Astrocyte (in vitro differentiated cells and primary cell): ENCODE data around the gene ZDHHC12. TPM values are rescaled to one million over a fixed set of nuclear protein-coding genes. Genes with fewer than 3 reads are reported as not detected.

Experiments used
- DNase-seq: peaks from one replicate; pipeline ENCODE4 v3.0.0-alpha.2; 2010; ENCODE audit warnings: low read depth
- FAIRE-seq: peaks from 2 replicates; lab custom pipeline; 2011; peaks lifted over from hg19 to GRCh38; lab: Jason Lieb, UNC
- H2AFZ ChIP-seq: 2 replicates; pipeline ENCODE4 v1.6.0; 2012; ENCODE audit warnings: low read depth, low read length, inconsistent platforms
- H3K27ac ChIP-seq: 2 replicates; pipeline ENCODE4 v1.5.1; 2011; ENCODE audit warnings: low read depth, low read length, inconsistent platforms
- H3K27me3 ChIP-seq: 2 replicates; pipeline ENCODE4 v1.6.0; 2011; ENCODE audit warnings: low read length, inconsistent platforms; ENCODE audit not compliant: insufficient read depth
- H3K36me3 ChIP-seq: 2 replicates; pipeline ENCODE4 v1.5.1; 2011; ENCODE audit warnings: low read length, inconsistent platforms; ENCODE audit not compliant: insufficient read depth
- H3K4me1 ChIP-seq: 2 replicates; pipeline ENCODE4 v1.5.1; 2011; ENCODE audit warnings: low read length, inconsistent platforms; ENCODE audit not compliant: insufficient read depth
- H3K4me2 ChIP-seq: 2 replicates; pipeline ENCODE4 v1.6.0; 2012; ENCODE audit warnings: low read length, inconsistent platforms
- H3K4me3 ChIP-seq: 2 replicates; pipeline ENCODE4 v1.5.1; 2011; ENCODE audit warnings: low read depth, mild to moderate bottlenecking, low read length, inconsistent platforms; ENCODE audit not compliant: insufficient read depth
- H3K79me2 ChIP-seq: 2 replicates; pipeline ENCODE4 v1.6.0; 2012; ENCODE audit warnings: mild to moderate bottlenecking, low read length, inconsistent platforms; ENCODE audit not compliant: insufficient read depth
- H3K9ac ChIP-seq: 2 replicates; pipeline ENCODE4 v1.6.0; 2012; ENCODE audit warnings: mild to moderate bottlenecking, low read length, inconsistent platforms
- H3K9me3 ChIP-seq: 2 replicates; pipeline ENCODE4 v1.5.1; 2012; ENCODE audit warnings: low read depth, mild to moderate bottlenecking, low read length, inconsistent platforms; ENCODE audit not compliant: insufficient read depth
- H4K20me1 ChIP-seq: 2 replicates; pipeline ENCODE4 v1.6.0; 2012; ENCODE audit warnings: low read length, inconsistent platforms; ENCODE audit not compliant: insufficient read depth
- H3K27ac Mint-ChIP-seq: one replicate; pipeline ENCODE4 v1.8.0; 2021; ENCODE audit warnings: mild to moderate bottlenecking, mixed read lengths; ENCODE audit not compliant: unreplicated experiment
- H3K27me3 Mint-ChIP-seq: one replicate; pipeline ENCODE4 v1.8.0; 2021; ENCODE audit warnings: low read depth, mixed read lengths; ENCODE audit not compliant: unreplicated experiment
- H3K36me3 Mint-ChIP-seq: one replicate; pipeline ENCODE4 v1.8.0; 2021; ENCODE audit warnings: low read depth, mixed read lengths; ENCODE audit not compliant: unreplicated experiment
- H3K4me1 Mint-ChIP-seq: one replicate; pipeline ENCODE4 v1.8.0; 2021; ENCODE audit warnings: low read depth, mixed read lengths; ENCODE audit not compliant: unreplicated experiment
- H3K4me3 Mint-ChIP-seq: one replicate; pipeline ENCODE4 v1.8.0; 2021; ENCODE audit warnings: mild to moderate bottlenecking, moderate library complexity, mixed read lengths; ENCODE audit not compliant: unreplicated experiment
- H3K9me3 Mint-ChIP-seq: one replicate; pipeline ENCODE4 v1.8.0; 2021; ENCODE audit warnings: mild to moderate bottlenecking, mixed read lengths; ENCODE audit not compliant: unreplicated experiment
- EZH2 ChIP-seq: IDR thresholded peaks from 2 replicates; pipeline ENCODE4 v1.6.1; 2012; ENCODE audit warnings: mild to moderate bottlenecking, low read length, inconsistent platforms; ENCODE audit not compliant: insufficient read depth
- total RNA-seq: library from RNA; stranded (reverse); gene quantifications from 2 replicates; pipeline ENCODE4 v1.2.1, GENCODE V29; 2021
- TF ChIP-seq, protein P1 (sequence below): IDR thresholded peaks from 2 replicates; pipeline ENCODE4 v1.5.1; 2011; ENCODE audit warnings: low read depth, mild to moderate bottlenecking, inconsistent platforms, low read length, moderate library complexity; ENCODE audit not compliant: insufficient read depth

The ZDHHC12 gene
- total RNA-seq, 1 donor from 2014 or later, result 23.7 TPM

DNA sequence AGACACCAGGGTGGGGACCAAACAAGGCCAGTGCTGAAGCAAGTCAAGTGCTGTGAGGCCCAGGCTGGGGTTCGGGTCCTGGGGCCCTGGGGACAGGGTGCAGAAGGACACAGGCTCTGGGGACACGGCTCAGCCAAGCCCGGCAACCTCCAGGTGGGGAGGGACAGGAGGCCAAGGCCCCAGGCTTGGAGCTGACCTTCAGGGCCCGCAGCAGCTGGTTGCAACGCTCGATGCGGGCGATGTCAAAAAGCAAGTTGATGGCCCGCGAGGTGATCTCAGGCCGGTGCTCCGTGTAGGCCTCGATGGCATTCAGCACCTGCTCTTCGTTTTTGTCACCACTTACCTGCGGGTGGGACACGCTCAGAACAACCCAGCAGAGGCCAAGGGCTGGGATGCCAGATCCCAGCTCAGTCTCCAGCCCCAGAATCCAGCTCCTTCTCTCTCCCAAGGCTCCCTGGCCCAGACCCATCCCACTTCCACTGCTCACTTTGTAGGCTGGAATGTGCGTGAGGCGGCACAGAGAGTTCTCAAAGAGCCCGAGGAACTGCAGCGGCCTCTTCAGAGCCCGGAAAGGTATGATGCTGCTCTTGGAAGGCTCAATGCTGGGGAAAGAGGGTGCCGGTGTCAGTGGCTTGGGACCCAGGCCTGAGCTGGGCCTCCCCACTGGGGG is 27.1 kb upstream of the ZDHHC12 start:
- TF ChIP-seq, protein P1, sequence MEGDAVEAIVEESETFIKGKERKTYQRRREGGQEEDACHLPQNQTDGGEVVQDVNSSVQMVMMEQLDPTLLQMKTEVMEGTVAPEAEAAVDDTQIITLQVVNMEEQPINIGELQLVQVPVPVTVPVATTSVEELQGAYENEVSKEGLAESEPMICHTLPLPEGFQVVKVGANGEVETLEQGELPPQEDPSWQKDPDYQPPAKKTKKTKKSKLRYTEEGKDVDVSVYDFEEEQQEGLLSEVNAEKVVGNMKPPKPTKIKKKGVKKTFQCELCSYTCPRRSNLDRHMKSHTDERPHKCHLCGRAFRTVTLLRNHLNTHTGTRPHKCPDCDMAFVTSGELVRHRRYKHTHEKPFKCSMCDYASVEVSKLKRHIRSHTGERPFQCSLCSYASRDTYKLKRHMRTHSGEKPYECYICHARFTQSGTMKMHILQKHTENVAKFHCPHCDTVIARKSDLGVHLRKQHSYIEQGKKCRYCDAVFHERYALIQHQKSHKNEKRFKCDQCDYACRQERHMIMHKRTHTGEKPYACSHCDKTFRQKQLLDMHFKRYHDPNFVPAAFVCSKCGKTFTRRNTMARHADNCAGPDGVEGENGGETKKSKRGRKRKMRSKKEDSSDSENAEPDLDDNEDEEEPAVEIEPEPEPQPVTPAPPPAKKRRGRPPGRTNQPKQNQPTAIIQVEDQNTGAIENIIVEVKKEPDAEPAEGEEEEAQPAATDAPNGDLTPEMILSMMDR, result no peak
- TF ChIP-seq EZH2, result no peak
- H3K4me1 ChIP-seq, result no peaks in the 10 kb centered on the region
- H3K27ac Mint-ChIP-seq, result no peak overlapping the region
- no peaks in the 10 kb centered on the region for H3K9me3 ChIP-seq
- H2AFZ ChIP-seq, result no peak overlapping the region
- no peak overlapping the region for H3K4me3 Mint-ChIP-seq
- H3K36me3 ChIP-seq, result peaks cover 2% of the 10 kb centered on the region
- FAIRE-seq (no peak), DNase-seq (no peak)
- peaks cover 18% of the 10 kb centered on the region for H3K36me3 Mint-ChIP-seq
- no peaks in the 10 kb centered on the region for H3K27me3 Mint-ChIP-seq
- no peak overlapping the region for H3K4me3 ChIP-seq
- H4K20me1 ChIP-seq, result peaks cover 20% of the 10 kb centered on the region
- H3K27me3 ChIP-seq, result no peaks in the 10 kb centered on the region
- peaks cover 5% of the 10 kb centered on the region for H3K79me2 ChIP-seq
- H3K27ac ChIP-seq, result no peak overlapping the region
- H3K4me2 ChIP-seq, result no peak overlapping the region
- no peaks in the 10 kb centered on the region for H3K9me3 Mint-ChIP-seq
- H3K9ac ChIP-seq, result no peak overlapping the region
- H3K4me1 Mint-ChIP-seq, result no peaks in the 10 kb centered on the region

DNA sequence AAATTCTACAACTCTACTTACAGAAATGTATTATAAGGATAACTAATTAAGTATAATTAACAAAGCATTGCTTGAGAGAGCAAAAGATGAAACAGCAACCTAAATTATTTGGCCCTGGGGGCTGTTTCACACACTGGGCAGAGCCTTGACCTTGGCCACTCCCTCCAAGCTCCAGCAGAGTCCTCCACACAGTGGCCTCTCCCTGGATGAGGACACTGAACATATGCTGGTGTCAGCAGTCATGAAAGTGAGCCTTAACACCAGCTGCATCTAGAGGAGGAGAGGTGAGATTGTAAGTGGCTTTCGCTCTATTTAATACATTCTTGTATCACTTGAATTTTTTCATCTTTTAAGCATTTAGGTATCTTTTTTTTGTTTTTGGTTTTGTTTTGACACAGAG is 23.3 kb upstream of the ZDHHC12 start:
- H3K27me3 ChIP-seq, result no peaks in the 10 kb centered on the region
- Mint-ChIP-seq H3K9me3 (no peaks in the 10 kb centered on the region), H3K36me3 (peaks cover 6% of the 10 kb centered on the region), H3K27ac (no peak overlapping the region), H3K27me3 (no peaks in the 10 kb centered on the region), H3K4me3 (no peak overlapping the region), H3K4me1 (no peaks in the 10 kb centered on the region)
- no peak overlapping the region for H3K27ac ChIP-seq
- DNase-seq (no peak), FAIRE-seq (no peak)
- no peaks in the 10 kb centered on the region for H3K9me3 ChIP-seq
- H4K20me1 ChIP-seq, result no peaks in the 10 kb centered on the region
- no peaks in the 10 kb centered on the region for H3K79me2 ChIP-seq
- TF ChIP-seq EZH2, result no peak
- TF ChIP-seq, protein P1, result no peak
- peaks cover 2% of the 10 kb centered on the region for H3K36me3 ChIP-seq
- no peak overlapping the region for H3K4me3 ChIP-seq
- H3K4me1 ChIP-seq, result no peaks in the 10 kb centered on the region
- H2AFZ ChIP-seq, result no peak overlapping the region
- no peak overlapping the region for H3K9ac ChIP-seq
- H3K4me2 ChIP-seq, result no peak overlapping the region

DNA sequence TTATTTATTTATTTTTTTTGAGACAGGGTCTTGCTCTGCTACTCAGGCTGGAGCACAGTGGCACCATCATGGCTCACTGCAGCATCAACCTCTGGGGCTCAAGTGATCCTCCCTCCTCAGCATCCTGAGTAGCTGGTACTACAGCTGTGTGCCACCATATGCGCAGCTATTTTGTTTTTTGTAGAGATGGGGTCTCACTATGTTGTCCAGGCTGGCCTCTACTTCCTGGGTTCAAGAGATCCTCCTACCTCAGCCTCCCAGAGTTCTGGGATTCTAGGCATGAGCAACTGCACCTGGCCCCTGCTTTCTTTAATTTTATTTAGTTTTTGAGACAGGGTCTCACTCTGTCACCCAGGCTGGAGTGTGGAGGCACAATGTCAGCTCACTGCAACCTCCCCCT is 19.5 kb upstream of the ZDHHC12 start:
- Histone ChIP-seq H4K20me1 (no peaks in the 10 kb centered on the region), H3K4me2 (no peak overlapping the region), H3K9me3 (no peaks in the 10 kb centered on the region), H2AFZ (no peak overlapping the region), H3K36me3 (no peaks in the 10 kb centered on the region), H3K4me1 (no peaks in the 10 kb centered on the region), H3K9ac (no peak overlapping the region), H3K27me3 (no peaks in the 10 kb centered on the region), H3K79me2 (no peaks in the 10 kb centered on the region), H3K27ac (no peak overlapping the region), H3K4me3 (no peak overlapping the region)
- H3K9me3 Mint-ChIP-seq, result no peaks in the 10 kb centered on the region
- no peak overlapping the region for H3K4me3 Mint-ChIP-seq
- no peak overlapping the region for H3K27ac Mint-ChIP-seq
- H3K27me3 Mint-ChIP-seq, result no peaks in the 10 kb centered on the region
- H3K36me3 Mint-ChIP-seq, result peaks cover 9% of the 10 kb centered on the region
- FAIRE-seq (no peak), DNase-seq (no peak)
- no peaks in the 10 kb centered on the region for H3K4me1 Mint-ChIP-seq
- no peak for TF ChIP-seq EZH2
- TF ChIP-seq, protein P1, result no peak
